ENCODE measurements around the gene SFRP4.
A peak's percentile ranks its signal among the peaks of the same experiment; 100 is the strongest.

The SFRP4 gene

GRCh38 chr7:37901236-37901827 lies 15.3 kb downstream of the SFRP4 start:
- Mint-ChIP-seq H3K36me3 (ENCODE audit: low read depth) (no peaks in the 10 kb centered on the region), H3K27me3 (ENCODE audit: low read depth, poor library complexity) (peaks cover 10% of the 10 kb centered on the region), H3K9me3 (no peaks in the 10 kb centered on the region), H3K4me1 (peaks cover 5% of the 10 kb centered on the region), H3K27ac (no peak overlapping the region), H3K4me3 (no peak overlapping the region)
- TF ChIP-seq, protein P1, sequence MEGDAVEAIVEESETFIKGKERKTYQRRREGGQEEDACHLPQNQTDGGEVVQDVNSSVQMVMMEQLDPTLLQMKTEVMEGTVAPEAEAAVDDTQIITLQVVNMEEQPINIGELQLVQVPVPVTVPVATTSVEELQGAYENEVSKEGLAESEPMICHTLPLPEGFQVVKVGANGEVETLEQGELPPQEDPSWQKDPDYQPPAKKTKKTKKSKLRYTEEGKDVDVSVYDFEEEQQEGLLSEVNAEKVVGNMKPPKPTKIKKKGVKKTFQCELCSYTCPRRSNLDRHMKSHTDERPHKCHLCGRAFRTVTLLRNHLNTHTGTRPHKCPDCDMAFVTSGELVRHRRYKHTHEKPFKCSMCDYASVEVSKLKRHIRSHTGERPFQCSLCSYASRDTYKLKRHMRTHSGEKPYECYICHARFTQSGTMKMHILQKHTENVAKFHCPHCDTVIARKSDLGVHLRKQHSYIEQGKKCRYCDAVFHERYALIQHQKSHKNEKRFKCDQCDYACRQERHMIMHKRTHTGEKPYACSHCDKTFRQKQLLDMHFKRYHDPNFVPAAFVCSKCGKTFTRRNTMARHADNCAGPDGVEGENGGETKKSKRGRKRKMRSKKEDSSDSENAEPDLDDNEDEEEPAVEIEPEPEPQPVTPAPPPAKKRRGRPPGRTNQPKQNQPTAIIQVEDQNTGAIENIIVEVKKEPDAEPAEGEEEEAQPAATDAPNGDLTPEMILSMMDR (IDR thresholded peaks at IDR 0.05): peak; percentile 57
- no peak for DNase-seq

GRCh38 chr7:37899712-37900247 lies 16.8 kb downstream of the SFRP4 start:
- Mint-ChIP-seq H3K36me3 (ENCODE audit: low read depth) (no peaks in the 10 kb centered on the region), H3K27ac (no peak overlapping the region), H3K27me3 (ENCODE audit: low read depth, poor library complexity) (peaks cover 9% of the 10 kb centered on the region), H3K4me1 (peaks cover 5% of the 10 kb centered on the region), H3K4me3 (no peak overlapping the region), H3K9me3 (no peaks in the 10 kb centered on the region)
- TF ChIP-seq, protein P1 (IDR thresholded peaks at IDR 0.05): no peak
- no peak for DNase-seq

DNA sequence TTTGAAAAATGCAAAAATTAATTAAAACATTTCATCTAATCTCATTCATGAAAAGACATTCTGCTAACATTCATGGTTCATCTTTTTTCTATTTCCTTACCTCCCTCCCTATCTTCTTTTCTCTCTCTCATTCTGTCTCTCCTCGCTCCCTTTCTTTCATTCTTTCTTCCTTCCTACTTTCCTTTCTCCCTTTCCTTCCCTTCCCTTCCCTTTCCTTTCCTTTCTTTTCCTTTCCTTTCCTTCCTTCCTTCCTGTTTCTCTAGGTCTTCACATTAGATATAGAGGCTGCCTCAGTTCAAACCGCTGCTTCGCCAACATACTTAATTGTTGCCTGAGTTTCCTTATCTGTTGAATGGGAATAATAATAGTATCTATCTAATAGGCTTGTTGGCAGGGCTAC lies 21.9 kb downstream of the SFRP4 start:
- H3K27me3 Mint-ChIP-seq (ENCODE audit: low read depth, poor library complexity): peaks cover 8% of the 10 kb centered on the region
- TF ChIP-seq, protein P1 (IDR thresholded peaks at IDR 0.05): no peak
- no peak overlapping the region for H3K4me3 Mint-ChIP-seq
- H3K27ac Mint-ChIP-seq: no peak overlapping the region
- H3K9me3 Mint-ChIP-seq: no peaks in the 10 kb centered on the region
- DNase-seq: no peak
- no peaks in the 10 kb centered on the region for H3K36me3 Mint-ChIP-seq (ENCODE audit: low read depth)
- no peaks in the 10 kb centered on the region for H3K4me1 Mint-ChIP-seq

GRCh38 chr7:37893359-37893758 lies 23.3 kb downstream of the SFRP4 start:
- peaks cover 12% of the 10 kb centered on the region for H3K27me3 Mint-ChIP-seq (ENCODE audit: low read depth, poor library complexity)
- TF ChIP-seq, protein P1 (IDR thresholded peaks at IDR 0.05): no peak
- no peaks in the 10 kb centered on the region for H3K4me1 Mint-ChIP-seq
- H3K9me3 Mint-ChIP-seq: no peaks in the 10 kb centered on the region
- H3K4me3 Mint-ChIP-seq: no peak overlapping the region
- H3K36me3 Mint-ChIP-seq (ENCODE audit: low read depth): no peaks in the 10 kb centered on the region
- no peak for DNase-seq
- H3K27ac Mint-ChIP-seq: no peak overlapping the region

DNA sequence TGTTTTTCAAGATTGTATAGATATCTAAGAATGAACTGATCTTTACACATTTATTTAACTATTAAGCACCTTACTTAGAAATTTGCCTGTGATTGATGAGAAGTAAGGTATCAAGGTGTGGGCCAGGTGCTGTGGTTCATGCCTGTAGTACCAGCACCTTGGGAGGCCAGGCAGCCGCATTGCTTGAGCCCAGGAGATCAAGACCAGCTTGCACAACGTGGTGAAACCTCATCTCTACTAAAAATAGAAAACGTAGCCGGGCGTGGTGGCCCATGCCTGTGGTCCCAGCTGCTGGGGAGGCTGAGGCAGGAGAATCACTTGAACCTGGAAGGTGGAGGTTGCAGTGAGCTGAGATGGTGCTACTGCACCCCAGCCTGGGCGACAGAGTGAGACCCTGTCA lies 34.5 kb downstream of the SFRP4 start:
- Mint-ChIP-seq H3K4me3 (no peak overlapping the region), H3K36me3 (ENCODE audit: low read depth) (no peaks in the 10 kb centered on the region), H3K27ac (no peak overlapping the region), H3K27me3 (ENCODE audit: low read depth, poor library complexity) (peaks cover 22% of the 10 kb centered on the region), H3K4me1 (no peaks in the 10 kb centered on the region), H3K9me3 (no peaks in the 10 kb centered on the region)
- TF ChIP-seq, protein P1 (IDR thresholded peaks at IDR 0.05): no peak
- no peak for DNase-seq
